GOT3 (cell line): Measurements from ENCODE around the gene POMC.
"Not testable (repeated sequence)": the region's sequence is repeated elsewhere in the genome, so short reads cannot be mapped to it uniquely, and the experiment has no call there.

Experiments
- DNase-seq: peaks from one replicate; lab custom pipeline; 2025; ENCODE audit warnings: mixed read lengths; lab: John Stamatoyannopoulos, UW

Gene POMC

GRCh38 chr2:25168256-25169072, at the start of gene POMC:
Gene POMC, minus strand, starts transcription at chr2:25168580. Its CDS starts 3,808 bp downstream, at chr2:25164772.
- no peak for DNase-seq

DNA sequence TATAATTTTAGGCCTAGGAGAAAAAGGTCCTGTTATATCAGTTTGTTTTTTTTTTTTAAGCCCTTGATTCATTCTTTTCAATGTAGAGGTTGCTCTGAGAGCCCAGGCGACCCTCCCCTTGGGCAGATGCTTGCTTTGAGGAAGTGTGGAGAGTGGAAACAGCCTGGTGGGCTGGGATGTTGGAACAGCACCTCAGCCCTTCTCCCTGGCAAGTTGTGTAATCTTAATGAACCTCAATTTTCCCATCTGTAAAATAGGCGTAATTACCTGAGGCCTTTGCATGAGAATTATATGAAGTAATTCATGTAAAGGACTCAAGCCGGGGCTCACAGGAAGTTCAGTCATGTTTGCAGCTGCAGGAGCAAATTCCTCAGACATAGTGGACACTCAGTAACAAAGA, 49.7 kb upstream of the POMC start:
- DNase-seq, result no peak

DNA sequence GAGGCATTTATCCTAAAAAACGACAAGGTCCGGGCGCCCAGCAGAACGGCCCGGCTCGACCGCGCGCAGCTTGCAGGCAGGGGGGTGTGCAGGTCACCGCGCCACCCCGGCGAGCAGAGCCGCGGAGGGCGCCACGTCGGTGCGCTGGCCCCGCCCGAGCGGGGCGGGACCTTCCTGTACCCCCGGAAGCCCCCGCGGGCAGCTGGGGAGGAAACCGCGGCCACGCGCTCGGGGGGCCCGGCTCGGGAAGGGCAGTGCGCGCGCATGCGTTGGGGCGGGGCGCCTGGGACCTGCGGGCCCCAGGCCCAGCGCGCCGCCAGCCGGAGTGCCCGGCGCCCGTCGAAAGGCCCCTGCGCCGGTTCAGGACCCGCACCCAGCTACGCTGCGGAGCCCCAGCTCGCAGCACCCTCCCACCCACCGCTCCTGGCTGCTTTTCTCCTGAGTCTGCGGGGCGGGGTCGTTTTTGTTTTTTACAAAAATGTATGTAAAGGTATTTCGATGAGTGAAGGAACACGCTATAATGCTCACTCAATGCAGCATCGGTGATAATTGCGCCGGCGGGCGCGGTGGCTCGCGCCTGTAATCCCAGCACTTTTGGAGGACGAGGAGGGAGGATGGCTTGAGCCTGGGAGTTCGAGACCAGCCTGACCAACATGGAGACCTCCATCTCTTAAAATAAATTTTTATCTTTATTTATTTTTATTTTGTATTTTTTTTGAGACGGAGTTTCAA, 47.7 kb upstream of the POMC start:
- peak; percentile 22 for DNase-seq

DNA sequence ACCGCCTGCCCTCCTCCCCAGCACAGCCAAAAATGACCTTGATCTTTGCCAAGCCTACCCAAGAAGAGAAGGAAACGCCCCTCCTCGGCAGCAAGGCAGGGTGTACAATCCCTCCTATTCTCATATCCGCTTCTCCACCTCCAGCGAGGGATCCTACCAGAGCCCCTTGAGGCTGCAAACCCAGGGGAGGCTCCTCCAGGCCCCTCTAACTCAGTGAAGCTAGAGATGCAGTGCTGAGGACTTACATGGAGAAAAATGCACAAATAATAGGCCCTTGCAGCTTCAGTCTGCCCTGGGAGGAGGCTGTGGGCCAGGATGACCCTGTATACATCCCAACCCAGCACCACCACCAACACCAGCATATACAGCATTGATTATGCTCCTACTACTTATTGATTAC, 46.9 kb upstream of the POMC start:
- DNase-seq, result no peak

DNA sequence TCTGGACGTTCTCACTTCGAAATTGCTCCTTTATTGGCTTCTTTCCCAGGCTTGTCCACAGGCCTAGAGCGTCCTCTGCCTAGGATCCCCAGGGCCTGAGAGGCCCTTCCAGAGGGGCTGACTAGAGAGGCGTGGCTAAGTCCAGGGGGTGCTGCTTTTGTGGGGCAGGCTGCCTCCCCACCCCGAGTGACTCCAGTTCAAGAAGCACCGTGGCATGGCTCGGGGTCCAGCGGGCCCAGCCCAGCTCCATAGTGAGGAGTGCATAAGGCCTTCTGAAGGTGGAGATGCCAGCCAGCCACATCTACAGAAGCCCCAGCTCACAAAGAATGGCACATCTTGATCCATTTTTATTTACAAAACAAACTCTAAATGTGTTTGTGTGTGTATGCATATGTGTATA, 44.8 kb upstream of the POMC start:
- DNase-seq, result no peak

- not testable (repeated sequence) for DNase-seq
These were observed 42.5 kb upstream of the POMC start for GRCh38 chr2:25210923-25211322.

DNA sequence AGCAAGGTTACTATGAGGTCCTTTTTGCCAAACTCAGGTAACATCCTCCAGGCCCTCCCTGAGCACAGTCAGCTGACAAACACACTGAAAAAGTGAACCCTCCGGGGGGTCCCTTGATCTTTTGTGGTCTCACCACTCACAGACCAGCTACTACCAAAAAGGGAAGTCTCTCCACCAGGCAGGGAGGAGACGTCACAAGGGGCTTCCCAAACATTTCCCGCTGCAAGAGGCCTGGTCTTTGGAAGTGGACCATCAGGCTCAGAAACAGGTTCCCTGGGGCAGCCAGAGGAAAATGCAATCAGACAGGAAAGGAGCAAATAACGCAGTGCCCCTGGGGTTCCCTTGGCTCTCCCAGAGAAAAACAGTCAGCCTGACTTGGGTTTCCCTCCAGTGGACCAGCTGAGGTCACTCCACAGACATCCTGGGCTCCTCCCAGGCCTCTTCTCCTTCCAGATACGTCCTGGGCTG, 38.7 kb upstream of the POMC start:
- no peak for DNase-seq

DNA sequence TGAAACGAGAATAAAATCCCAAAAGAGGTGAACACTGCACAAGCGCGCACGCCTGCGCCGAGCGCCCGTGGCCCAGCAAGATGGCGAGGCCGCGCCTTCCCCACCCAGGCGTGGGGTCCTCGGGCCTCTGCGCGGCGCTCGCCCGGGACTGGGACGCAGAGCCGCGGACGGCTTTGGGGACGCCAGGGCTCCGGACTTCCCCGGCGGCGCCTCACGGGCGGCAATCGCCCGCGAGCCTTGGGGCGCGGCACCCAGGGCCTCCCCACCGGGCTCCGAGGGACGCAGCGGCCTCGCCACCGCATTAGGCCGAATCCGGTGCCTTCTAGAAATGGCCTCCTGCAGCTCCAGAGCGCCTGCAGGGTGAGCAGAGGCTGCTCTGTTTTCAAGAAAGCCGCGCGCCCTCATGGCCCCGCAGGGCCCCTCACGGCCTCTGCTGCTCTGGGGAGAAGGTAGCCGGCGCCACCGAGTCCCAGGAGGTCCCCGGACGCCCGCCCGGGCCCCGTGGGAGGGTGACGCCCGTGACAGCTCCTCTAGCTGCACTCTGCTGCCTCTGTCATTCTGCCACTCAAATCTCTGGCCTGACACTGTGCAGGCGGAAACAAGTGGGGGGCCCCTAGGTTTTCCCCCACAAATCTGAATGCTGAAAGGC, 35.9 kb upstream of the POMC start:
- DNase-seq, result no peak

- DNase-seq, result no peak
These were observed 33.9 kb upstream of the POMC start for GRCh38 chr2:25202275-25202674.

- no peak for DNase-seq
These were observed 33.4 kb upstream of the POMC start for GRCh38 chr2:25201794-25202193.

GRCh38 chr2:25201265-25201664, 32.9 kb upstream of the POMC start:
- no peak for DNase-seq

- DNase-seq, result no peak
These were observed 30.2 kb upstream of the POMC start for GRCh38 chr2:25198576-25198975.

DNA sequence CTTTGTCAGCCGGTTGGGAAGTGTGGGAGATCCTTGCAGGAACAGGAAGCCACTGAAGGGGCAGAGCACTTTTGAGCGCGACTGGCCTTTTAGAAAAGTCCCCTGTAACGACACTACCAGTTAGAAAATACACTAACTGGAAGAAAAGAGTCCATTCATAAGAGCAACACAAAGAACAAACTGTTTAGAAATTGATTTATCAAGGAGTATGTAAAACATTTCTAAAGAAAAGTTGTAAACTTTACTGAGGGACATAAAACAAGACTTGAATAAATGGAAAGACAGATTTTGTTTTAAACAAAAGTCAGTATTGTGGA, 29.8 kb upstream of the POMC start:
- no peak for DNase-seq

DNA sequence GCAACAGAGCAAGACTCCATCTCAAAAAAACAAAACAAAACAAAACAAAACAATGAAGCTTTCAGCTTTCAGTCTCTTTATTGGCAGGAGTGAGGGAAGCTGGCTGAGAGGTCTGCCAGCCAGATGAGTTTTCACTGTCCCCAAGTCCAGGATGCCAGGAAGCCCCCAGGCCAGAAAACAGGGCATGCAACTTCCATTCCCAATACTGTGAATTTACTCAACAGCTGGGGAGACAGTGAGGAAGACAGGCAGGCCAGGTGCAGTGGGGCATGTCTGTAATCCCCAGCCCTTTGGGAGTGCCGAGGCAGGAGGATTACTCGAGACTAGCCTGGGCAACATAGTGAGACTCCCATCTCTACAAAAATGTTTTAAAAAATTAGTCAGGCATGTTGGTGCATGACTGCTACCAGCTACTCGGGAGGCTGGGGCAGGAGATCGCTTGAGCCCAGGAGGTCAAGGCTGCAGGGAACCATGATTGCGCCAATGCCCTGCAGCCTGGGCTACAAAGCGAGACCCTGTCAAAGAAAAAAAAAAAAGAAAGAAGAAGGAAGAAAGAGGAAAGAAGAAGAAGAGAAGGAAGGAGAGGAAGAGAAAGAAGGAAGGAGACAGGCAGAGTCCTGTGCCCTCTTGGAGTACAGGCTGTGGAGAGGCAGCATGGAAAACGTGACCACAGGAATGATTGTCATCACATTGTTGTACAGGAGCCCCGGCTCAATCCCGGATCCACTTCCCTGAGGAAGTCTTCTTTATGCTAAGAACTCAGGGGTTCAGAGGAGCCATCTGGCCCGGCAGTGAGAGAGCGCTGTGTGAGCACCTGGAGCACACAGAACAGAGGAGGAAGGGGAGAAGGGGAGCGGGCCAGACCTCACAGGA, 29.2 kb upstream of the POMC start:
- DNase-seq, result no peak

DNA sequence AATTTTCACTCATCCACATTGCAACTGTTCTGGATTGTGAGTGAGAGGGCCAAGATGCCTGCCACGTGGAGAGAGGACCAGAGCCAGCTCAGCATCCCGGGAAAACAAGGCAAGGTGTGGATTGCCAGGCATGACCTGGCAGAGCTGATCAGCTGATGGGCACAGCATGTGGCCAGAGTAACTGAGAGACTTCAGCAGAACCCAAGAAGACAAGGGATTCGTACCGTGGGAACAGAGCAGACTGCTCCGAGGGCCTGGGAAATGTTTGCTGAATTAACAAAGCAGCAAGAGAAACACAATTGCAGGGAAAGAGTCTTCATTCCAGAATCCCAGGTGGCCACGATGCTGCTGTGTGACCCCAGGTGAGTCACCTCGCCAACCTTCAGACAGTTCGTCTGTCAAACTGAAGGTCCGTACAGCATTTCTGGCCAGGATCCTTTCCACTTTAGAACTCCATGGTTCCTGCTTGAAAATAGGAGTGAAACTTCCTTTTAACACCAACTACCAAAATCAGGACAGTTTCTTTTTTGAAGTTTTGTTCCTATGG, 26.3 kb upstream of the POMC start:
- no peak for DNase-seq

DNA sequence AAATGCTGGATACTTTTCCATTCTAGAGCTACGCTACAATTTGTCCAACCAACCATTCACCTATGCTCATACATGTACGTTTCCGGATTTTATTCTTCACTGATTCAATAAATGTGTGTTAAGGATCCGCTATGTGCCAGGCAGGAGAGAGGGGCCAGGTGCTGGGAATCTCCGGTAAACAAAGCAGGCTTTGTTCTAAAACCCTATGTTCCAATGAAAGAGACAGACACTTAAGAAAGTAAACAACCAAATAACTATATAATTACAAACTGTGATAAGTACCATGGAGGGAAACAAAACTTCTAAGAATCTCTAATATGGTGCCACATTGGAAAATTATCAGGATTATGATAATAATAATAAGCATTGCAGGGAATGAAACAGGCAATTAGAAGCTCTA, 22.2 kb upstream of the POMC start:
- no peak for DNase-seq

DNA sequence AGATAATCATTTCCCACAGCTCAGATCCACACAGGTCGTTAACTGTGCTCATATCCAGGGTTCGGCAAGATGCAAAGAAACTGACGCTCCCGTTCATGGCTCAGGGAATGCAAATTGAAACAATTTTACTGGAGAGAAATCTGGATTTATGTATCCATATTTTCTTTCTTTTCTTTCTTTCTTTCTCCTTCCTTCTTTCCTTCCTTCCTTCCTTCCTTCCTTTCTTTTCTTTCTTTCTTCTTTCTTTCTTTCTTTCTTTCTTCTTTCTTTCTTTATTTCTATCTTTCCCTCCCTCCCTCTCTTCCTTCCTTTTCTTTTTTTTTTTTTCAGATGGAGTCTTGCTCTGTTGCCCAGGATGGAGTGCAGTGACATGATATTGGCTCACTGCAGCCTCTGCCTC, 20.0 kb upstream of the POMC start:
- no peak for DNase-seq

DNA sequence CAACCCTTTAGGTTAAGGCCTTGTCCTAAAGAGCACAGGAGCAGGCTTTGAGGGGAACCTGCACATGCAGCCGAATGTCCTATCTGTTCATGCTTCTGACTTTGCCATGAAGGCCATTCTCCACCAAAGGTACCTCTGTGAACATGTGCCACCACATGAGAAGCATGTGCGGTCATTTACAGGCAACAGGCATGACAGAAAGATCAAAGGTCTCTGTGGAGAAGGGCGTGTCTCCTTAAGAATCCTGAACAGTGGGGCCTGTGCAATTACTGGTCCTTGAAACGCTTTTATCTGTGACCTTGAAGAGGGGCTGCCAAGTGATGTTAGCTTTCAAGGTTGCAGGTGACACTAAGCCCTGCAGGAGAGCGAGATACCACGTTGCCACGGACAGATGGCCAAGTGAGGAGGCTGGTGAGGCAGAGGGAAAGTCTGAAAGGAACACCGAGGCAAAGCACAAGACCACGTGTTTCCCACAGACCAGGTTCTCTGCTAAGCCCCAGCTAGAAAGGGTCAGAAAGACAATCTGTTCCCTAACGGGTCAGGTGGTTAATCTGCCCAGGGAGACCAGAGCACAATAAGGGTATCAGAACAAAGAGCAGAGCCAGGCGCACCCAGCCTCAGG, 19.5 kb upstream of the POMC start:
- no peak for DNase-seq

- DNase-seq, result no peak
These were observed 15.9 kb upstream of the POMC start for GRCh38 chr2:25184254-25184653.

- DNase-seq, result no peak
These were observed 10.6 kb upstream of the POMC start for GRCh38 chr2:25178976-25179375.

GRCh38 chr2:25177211-25177611, 8.8 kb upstream of the POMC start:
- no peak for DNase-seq
